HG02571 (cell line): ENCODE data around the gene LCN12.

Experiments used
- ATAC-seq: cut with Tn5 transposase; IDR thresholded peaks from one replicate; pipeline ENCODE4 v1.9.1; 2021; ENCODE audit warnings: mild to moderate bottlenecking, moderate library complexity; ENCODE audit not compliant: unreplicated experiment

Gene LCN12

GRCh38 chr9:136926749-136927148 is 25.3 kb upstream of the LCN12 start:
- ATAC-seq: no peak

GRCh38 chr9:136927343-136928271 is 24.5 kb upstream of the LCN12 start:
- ATAC-seq: no peak

- ATAC-seq: no peak
Observed at GRCh38 chr9:136928591-136928990, 23.5 kb upstream of the LCN12 start.

- ATAC-seq: no peak
Observed at GRCh38 chr9:136930014-136930413, 22.1 kb upstream of the LCN12 start.

- no peak for ATAC-seq
Observed at GRCh38 chr9:136931611-136932130, 20.4 kb upstream of the LCN12 start.

- no peak for ATAC-seq
Observed at GRCh38 chr9:136934277-136934676, 17.8 kb upstream of the LCN12 start.

GRCh38 chr9:136935651-136936050 is 16.4 kb upstream of the LCN12 start:
- no peak for ATAC-seq

- no peak for ATAC-seq
Observed at GRCh38 chr9:136936645-136937170, 15.4 kb upstream of the LCN12 start.

GRCh38 chr9:136937186-136938001 is 14.7 kb upstream of the LCN12 start:
- ATAC-seq: no peak

- no peak for ATAC-seq
Observed at GRCh38 chr9:136939431-136939995, 12.6 kb upstream of the LCN12 start.

GRCh38 chr9:136939996-136940525 is 12.0 kb upstream of the LCN12 start:
- no peak for ATAC-seq

GRCh38 chr9:136940526-136941230 is 11.4 kb upstream of the LCN12 start:
- no peak for ATAC-seq

- no peak for ATAC-seq
Observed at GRCh38 chr9:136941231-136942111, 10.6 kb upstream of the LCN12 start.

- no peak for ATAC-seq
Observed at GRCh38 chr9:136942112-136942880, 9.8 kb upstream of the LCN12 start.

- ATAC-seq: no peak
Observed at GRCh38 chr9:136942881-136943230, 9.2 kb upstream of the LCN12 start.

- peak; percentile 7 for ATAC-seq
Observed at GRCh38 chr9:136943291-136944211, 8.5 kb upstream of the LCN12 start.

- ATAC-seq: no peak
Observed at GRCh38 chr9:136944212-136944518, 7.9 kb upstream of the LCN12 start.
